WI38 (cell line): ENCODE measurements around the gene TCF4.

Experiments used
- H3K4me3 ChIP-seq: 2 replicates; pipeline ENCODE4 v1.5.1; 2011; ENCODE audit warnings: low read depth, mild to moderate bottlenecking, control low read depth, low read length
- TF ChIP-seq, protein P1 (sequence below): IDR thresholded peaks from 2 replicates; pipeline ENCODE4 v1.5.1; 2012; ENCODE audit warnings: low read depth, mild to moderate bottlenecking, control low read depth, low read length

TCF4 gene

DNA sequence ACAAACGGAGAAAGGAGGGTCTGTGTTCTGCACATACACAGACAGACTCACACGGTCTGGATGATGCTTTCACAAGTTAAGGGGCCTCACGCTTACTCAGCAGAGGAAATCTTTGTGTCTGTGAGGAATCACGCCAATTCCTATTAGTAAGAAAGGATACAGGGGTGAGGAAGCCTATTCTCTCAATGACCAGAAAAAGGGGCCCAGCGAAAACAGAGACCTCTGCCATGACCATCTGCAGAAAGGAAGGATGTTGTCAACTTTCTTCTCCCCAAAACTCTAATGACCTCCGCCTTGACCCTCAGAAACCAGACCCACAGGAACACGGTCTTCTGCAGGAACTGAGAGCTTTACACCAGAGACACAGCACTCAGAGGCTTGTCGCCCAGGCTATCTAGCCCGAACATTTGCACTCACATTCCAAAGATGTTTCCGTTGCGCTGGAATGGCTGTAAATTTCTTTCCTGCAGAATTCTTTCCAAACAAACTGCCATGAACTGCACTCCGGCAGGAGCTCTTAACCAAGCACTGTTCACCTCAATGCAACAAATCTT lies 186.3 kb downstream of the TCF4 start:
- H3K4me3 ChIP-seq = peak overlapping the region; percentile 49
- TF ChIP-seq, protein P1, sequence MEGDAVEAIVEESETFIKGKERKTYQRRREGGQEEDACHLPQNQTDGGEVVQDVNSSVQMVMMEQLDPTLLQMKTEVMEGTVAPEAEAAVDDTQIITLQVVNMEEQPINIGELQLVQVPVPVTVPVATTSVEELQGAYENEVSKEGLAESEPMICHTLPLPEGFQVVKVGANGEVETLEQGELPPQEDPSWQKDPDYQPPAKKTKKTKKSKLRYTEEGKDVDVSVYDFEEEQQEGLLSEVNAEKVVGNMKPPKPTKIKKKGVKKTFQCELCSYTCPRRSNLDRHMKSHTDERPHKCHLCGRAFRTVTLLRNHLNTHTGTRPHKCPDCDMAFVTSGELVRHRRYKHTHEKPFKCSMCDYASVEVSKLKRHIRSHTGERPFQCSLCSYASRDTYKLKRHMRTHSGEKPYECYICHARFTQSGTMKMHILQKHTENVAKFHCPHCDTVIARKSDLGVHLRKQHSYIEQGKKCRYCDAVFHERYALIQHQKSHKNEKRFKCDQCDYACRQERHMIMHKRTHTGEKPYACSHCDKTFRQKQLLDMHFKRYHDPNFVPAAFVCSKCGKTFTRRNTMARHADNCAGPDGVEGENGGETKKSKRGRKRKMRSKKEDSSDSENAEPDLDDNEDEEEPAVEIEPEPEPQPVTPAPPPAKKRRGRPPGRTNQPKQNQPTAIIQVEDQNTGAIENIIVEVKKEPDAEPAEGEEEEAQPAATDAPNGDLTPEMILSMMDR = no peak

DNA sequence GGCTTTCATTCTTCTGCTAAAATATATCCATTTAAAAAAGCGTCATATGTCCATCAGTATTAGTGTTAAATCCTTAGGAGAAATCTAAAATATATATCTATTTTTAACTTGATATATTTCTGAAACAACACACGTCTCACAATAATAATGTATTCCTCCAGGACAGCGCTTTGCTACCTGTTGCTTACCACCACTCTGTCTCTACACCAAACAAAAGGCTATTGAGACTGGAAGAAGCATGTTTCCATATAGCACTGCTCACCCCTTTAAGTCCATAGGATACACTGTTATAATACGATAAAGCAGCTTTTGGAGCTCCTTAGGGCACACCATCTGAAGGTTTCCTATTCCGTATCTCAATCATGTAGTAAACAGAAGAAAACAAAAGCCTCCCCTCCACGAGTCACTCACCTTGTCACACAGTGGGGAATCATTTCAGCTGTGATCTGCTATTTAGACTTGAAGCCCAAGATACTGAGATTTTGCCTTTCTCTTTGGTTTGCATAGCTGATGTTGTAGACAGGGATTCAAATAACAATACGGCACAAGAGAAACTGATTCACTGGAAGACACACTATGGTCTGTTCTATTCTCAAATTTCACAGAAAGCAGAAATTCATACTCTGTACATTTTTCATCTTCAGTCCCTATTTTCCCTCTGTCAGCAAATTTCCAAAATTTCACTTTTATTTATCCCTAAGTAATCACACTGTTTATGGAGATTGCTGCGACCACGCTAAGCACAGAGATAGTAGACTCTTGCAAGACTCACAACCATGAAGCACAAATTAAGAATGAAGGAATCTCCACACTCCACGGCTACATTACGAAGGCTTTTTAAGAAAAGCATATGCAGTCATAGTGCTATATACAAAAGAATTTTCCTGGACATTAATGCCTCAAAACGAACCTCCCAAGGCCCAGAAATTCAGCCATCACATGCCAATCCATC lies 187.1 kb downstream of the TCF4 start:
- peak overlapping the region; percentile 49 for H3K4me3 ChIP-seq
- TF ChIP-seq, protein P1 = no peak

DNA sequence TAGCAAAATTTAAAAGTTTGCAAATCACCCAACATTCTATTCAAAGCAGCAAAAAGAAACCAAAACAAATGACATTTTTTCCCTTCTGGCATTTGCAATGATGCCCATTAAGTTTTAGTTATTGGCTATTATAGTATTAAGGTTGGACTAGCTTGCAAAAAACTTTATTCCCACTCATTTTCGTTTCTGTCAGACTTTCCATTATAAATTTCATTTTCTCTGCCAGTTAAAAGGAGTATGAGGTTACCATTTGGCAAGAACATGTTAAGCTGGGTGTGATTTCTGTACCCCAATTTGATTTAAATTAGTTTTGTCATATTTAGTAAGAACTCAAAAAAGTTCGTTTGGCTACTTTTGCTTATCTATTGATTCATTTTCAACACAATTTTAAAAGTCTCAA lies 187.9 kb downstream of the TCF4 start:
- H3K4me3 ChIP-seq = no peak overlapping the region
- TF ChIP-seq, protein P1 = no peak

DNA sequence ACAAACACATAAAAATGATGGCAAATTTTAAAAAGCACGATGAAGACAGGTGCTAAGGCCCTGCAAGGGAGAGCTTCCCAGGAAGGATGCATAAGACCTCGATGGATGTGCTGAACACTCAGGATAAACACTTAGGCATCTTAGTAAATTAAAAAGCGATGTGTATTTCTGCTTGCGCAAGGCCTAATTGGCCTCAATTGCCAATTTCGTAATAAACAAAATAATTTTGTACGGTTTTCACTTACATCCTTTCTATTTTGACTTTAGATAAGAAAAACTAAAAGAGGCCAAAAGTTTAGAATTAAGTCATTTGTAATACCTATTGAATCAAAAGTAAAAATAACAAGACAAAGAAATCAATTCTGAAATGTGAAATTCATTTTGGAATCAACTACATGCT lies 189.1 kb downstream of the TCF4 start:
- TF ChIP-seq, protein P1 = no peak
- no peak overlapping the region for H3K4me3 ChIP-seq

DNA sequence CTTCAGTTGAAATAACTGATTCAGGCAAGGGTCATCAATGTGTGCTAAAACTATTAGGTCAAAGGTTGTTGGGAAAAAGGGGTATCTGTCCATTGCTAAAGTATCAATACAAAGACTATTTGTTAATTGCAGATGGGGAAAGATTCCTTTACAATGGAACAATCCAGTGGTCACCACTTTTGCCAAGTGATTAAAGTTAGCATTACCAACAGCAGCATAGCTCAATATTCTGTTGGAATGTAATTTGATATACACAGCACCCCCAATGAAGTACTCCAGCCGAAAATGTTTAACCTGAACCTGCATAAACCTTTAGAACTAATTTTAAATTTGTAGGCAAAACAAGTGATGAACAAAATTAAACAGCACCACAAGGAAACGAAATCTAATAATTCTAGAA lies 191.0 kb downstream of the TCF4 start:
- TF ChIP-seq, protein P1 = no peak
- H3K4me3 ChIP-seq = no peak overlapping the region

DNA sequence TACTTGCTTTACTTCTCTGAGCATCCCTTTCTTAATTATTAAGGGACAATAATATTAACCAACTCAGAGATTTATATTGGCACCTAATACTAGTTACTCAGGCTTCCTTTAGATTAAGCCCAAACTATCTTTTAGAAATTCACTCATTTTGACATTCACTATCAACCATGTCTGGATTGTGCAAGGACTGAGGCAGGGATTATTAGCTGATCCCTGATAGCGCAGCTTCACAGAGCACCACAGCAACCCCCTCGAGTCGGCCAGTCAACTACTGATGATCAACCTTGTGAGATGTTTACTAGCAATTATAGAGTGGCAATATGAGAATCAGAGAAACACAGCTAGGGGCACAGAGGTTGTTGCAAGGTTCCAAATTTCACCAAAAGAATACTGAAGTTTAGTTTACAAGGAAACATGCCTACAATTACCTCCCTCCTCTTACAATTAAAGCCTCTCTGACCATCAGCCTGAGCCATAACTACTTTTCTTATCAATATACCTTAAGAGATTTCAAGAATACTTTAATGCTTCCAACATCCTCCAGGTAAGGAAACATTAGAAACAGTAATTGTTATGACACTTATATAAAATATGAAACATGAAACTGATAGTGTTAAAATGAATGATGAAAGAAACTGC lies 191.6 kb downstream of the TCF4 start:
- TF ChIP-seq, protein P1 = no peak
- no peak overlapping the region for H3K4me3 ChIP-seq

DNA sequence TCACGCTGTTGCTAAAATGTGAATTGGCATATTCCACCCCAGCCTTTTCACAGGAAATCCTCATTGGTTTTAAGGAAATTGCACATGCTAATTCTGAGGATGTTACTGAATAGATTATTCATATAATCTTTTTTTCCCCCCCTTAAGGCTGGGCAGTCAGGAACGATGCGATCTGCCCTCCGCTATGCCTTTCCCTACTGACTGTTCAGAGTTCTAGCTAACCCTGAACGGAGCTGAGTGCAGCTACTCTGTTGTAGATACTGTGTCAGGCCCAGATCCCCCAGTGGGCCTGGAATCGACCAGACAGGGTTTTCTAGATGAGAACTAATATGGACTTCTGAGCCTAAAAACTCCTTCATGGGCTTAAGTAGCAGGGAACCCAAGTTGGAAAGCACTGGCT lies 192.2 kb downstream of the TCF4 start:
- TF ChIP-seq, protein P1 = no peak
- H3K4me3 ChIP-seq = no peak overlapping the region
